A673 (cell line): ENCODE measurements around the gene B4GALNT1.

Source experiments
- EZH2 ChIP-seq: fragments of 200-600 bp; sonication (generic); IDR thresholded peaks from 2 replicates; pipeline ENCODE4 v1.6.1; 2017; ENCODE audit warnings: borderline replicate concordance, low read depth, mild to moderate bottlenecking, mixed read lengths, antibody characterized with exemption, low read length; ENCODE audit not compliant: poor library complexity, severe bottlenecking
- TF ChIP-seq, protein P1 (sequence below): fragments of 300-800, 200-600 bp; sonication (generic); conservative IDR thresholded peaks from 2 replicates; pipeline ENCODE4 v1.5.1; 2017; ENCODE audit warnings: low read depth, mild to moderate bottlenecking, antibody characterized with exemption, low read length, moderate library complexity, mixed read lengths

GRCh38 chr12:57577981-57578758, 54.8 kb downstream of the B4GALNT1 start:
- TF ChIP-seq, protein P1, sequence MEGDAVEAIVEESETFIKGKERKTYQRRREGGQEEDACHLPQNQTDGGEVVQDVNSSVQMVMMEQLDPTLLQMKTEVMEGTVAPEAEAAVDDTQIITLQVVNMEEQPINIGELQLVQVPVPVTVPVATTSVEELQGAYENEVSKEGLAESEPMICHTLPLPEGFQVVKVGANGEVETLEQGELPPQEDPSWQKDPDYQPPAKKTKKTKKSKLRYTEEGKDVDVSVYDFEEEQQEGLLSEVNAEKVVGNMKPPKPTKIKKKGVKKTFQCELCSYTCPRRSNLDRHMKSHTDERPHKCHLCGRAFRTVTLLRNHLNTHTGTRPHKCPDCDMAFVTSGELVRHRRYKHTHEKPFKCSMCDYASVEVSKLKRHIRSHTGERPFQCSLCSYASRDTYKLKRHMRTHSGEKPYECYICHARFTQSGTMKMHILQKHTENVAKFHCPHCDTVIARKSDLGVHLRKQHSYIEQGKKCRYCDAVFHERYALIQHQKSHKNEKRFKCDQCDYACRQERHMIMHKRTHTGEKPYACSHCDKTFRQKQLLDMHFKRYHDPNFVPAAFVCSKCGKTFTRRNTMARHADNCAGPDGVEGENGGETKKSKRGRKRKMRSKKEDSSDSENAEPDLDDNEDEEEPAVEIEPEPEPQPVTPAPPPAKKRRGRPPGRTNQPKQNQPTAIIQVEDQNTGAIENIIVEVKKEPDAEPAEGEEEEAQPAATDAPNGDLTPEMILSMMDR = no peak
- no peak for TF ChIP-seq EZH2
